GM10847 (cell line): ENCODE results near the gene ABCB4.

Experiments
- POLR2A ChIP-seq: IDR thresholded peaks from 2 replicates; pipeline ENCODE4 v1.6.1; 2011; ENCODE audit not compliant: insufficient read length; ENCODE audit errors: extremely low read depth

Gene ABCB4

GRCh38 chr7:87494454-87494853 lies 19.0 kb upstream of the ABCB4 start:
- TF ChIP-seq POLR2A = no peak

- no peak for TF ChIP-seq POLR2A
Measured at GRCh38 chr7:87483131-87483530, 7.7 kb upstream of the ABCB4 start.

GRCh38 chr7:87482115-87482514 lies 6.6 kb upstream of the ABCB4 start:
- TF ChIP-seq POLR2A = no peak

GRCh38 chr7:87480386-87480785 lies 4.9 kb upstream of the ABCB4 start:
- no peak for TF ChIP-seq POLR2A

- TF ChIP-seq POLR2A = no peak
Measured at GRCh38 chr7:87479951-87480350, 4.5 kb upstream of the ABCB4 start.

- no peak for TF ChIP-seq POLR2A
Measured at GRCh38 chr7:87476179-87476557, 688 bp upstream of the ABCB4 start.

- no peak for TF ChIP-seq POLR2A
Measured at GRCh38 chr7:87474533-87475358, 734 bp downstream of the ABCB4 start.

- TF ChIP-seq POLR2A = no peak
Measured at GRCh38 chr7:87473986-87474385, 1.5 kb downstream of the ABCB4 start.

- no peak for TF ChIP-seq POLR2A
Measured at GRCh38 chr7:87473192-87473591, 2.3 kb downstream of the ABCB4 start.

GRCh38 chr7:87471473-87471872 lies 4.0 kb downstream of the ABCB4 start:
- no peak for TF ChIP-seq POLR2A

GRCh38 chr7:87463982-87464381 lies 11.5 kb downstream of the ABCB4 start:
- no peak for TF ChIP-seq POLR2A

- no peak for TF ChIP-seq POLR2A
Measured at GRCh38 chr7:87459941-87460340, 15.5 kb downstream of the ABCB4 start.

GRCh38 chr7:87458148-87458547 lies 17.3 kb downstream of the ABCB4 start:
- no peak for TF ChIP-seq POLR2A

GRCh38 chr7:87456247-87456646 lies 19.2 kb downstream of the ABCB4 start:
- TF ChIP-seq POLR2A = no peak

- no peak for TF ChIP-seq POLR2A
Measured at GRCh38 chr7:87452279-87452678, 23.2 kb downstream of the ABCB4 start.

GRCh38 chr7:87451187-87451586 lies 24.3 kb downstream of the ABCB4 start:
- no peak for TF ChIP-seq POLR2A

GRCh38 chr7:87450706-87451105 lies 24.8 kb downstream of the ABCB4 start:
- TF ChIP-seq POLR2A = no peak

- no peak for TF ChIP-seq POLR2A
Measured at GRCh38 chr7:87448388-87448787, 27.1 kb downstream of the ABCB4 start.

GRCh38 chr7:87447116-87447635 lies 28.3 kb downstream of the ABCB4 start:
- no peak for TF ChIP-seq POLR2A
